Colonic mucosa (tissue), 4 donors: ENCODE results near the gene AQP6. TPM values are rescaled to one million over a fixed set of nuclear protein-coding genes. Genes with fewer than 3 reads are reported as not detected.

ENCODE experiments used
- DNase-seq: peaks from one replicate; pipeline ENCODE4 v3.0.0-alpha.2; 2020
- H3K27ac ChIP-seq: fragments of 200-600 bp; one replicate; pipeline ENCODE4 v1.8.0; 2021
- H3K27me3 ChIP-seq: fragments of 200-600 bp; one replicate; pipeline ENCODE4 v1.8.0; 2021
- H3K36me3 ChIP-seq: fragments of 200-600 bp; one replicate; pipeline ENCODE4 v1.8.0; 2021
- H3K4me1 ChIP-seq: fragments of 200-600 bp; one replicate; pipeline ENCODE4 v1.8.0; 2021; ENCODE audit warnings: mild to moderate bottlenecking
- H3K4me3 ChIP-seq: fragments of 200-600 bp; one replicate; pipeline ENCODE4 v1.8.0; 2021
- H3K9ac ChIP-seq, 2 donors: one replicate each; pipeline ENCODE4 v1.7.0; 2013; ENCODE audit warnings: control low read depth in 2 of 2, low read depth in 2 of 2, low read length in 2 of 2
- H3K9me3 ChIP-seq: fragments of 200-600 bp; one replicate; pipeline ENCODE4 v1.8.0; 2021
- CTCF ChIP-seq: fragments of 200-600 bp; IDR thresholded peaks from one replicate; pipeline ENCODE4 v1.8.0; 2022; ENCODE audit warnings: antibody characterized with exemption, mild to moderate bottlenecking
- intact Hi-C: fragments of 100-400 bp; cut with DNase I; formaldehyde crosslinking; loops from one replicate; pipeline ENCODE4 v1.14.1; 2022
- total RNA-seq, 2 donors: library from RNA; stranded (reverse); fragmentation: NEBNext Ultra II Directional in 1 of 2; extraction: Animal tissue kit (Norgen Biotek cat#: 25700) in 1 of 2; gene quantifications; one replicate each; pipeline ENCODE4 v1.2.1, GENCODE V29; 2021
- donor health status: healthy.
- donor health status: DM: no; HTN: no; CAD: no.
- donor health status: DM: no; HTN: no; CAD: no.

AQP6 gene
- total RNA-seq, 2 donors from 2014 or later = not detected

GRCh38 chr12:49951411-49952240, 21.1 kb upstream of the AQP6 start:
- H3K4me3 ChIP-seq = no peak overlapping the region
- no peak for TF ChIP-seq CTCF
- H3K27ac ChIP-seq = no peak overlapping the region
- H3K9ac ChIP-seq = no peak overlapping the region
- no peaks in the 10 kb centered on the region for H3K4me1 ChIP-seq
- intact Hi-C loops = no loop called here
- H3K36me3 ChIP-seq = no peaks in the 10 kb centered on the region
- H3K9me3 ChIP-seq = no peaks in the 10 kb centered on the region
- DNase-seq = no peak
- H3K27me3 ChIP-seq = peaks cover 13% of the 10 kb centered on the region

- Histone ChIP-seq H3K9ac (no peak overlapping the region), H3K9me3 (no peaks in the 10 kb centered on the region)
These were observed 20.2 kb upstream of the AQP6 start for GRCh38 chr12:49952391-49953055.

GRCh38 chr12:49953151-49953550, 19.6 kb upstream of the AQP6 start:
- TF ChIP-seq CTCF = no peak
- intact Hi-C loops = no loop called here
- Histone ChIP-seq H3K27me3 (peaks cover 13% of the 10 kb centered on the region), H3K9ac (no peak overlapping the region), H3K27ac (no peak overlapping the region), H3K4me3 (no peak overlapping the region), H3K4me1 (no peaks in the 10 kb centered on the region), H3K36me3 (no peaks in the 10 kb centered on the region), H3K9me3 (no peaks in the 10 kb centered on the region)
- DNase-seq = no peak

More at GRCh38 chr12:49952391-49953055, 20.2 kb upstream of the AQP6 start:
- Histone ChIP-seq H3K27ac (no peak overlapping the region), H3K36me3 (no peaks in the 10 kb centered on the region), H3K4me1 (no peaks in the 10 kb centered on the region), H3K4me3 (no peak overlapping the region), H3K27me3 (peaks cover 13% of the 10 kb centered on the region)
- no peak for DNase-seq
- intact Hi-C loops = no loop called here
- TF ChIP-seq CTCF = no peak

GRCh38 chr12:49953961-49954846, 18.5 kb upstream of the AQP6 start:
- no peak for TF ChIP-seq CTCF
- Histone ChIP-seq H3K27me3 (peaks cover 13% of the 10 kb centered on the region), H3K36me3 (no peaks in the 10 kb centered on the region), H3K4me3 (no peak overlapping the region), H3K9me3 (no peaks in the 10 kb centered on the region), H3K9ac (no peak overlapping the region), H3K4me1 (no peaks in the 10 kb centered on the region), H3K27ac (no peak overlapping the region)
- intact Hi-C loops = no loop called here
- DNase-seq = no peak
